NCI-H69 (cell line): ENCODE data around the gene EXOC2.

Source experiments
- DNase-seq: peaks from one replicate; lab custom pipeline; 2025; lab: John Stamatoyannopoulos, UW

Gene EXOC2

DNA sequence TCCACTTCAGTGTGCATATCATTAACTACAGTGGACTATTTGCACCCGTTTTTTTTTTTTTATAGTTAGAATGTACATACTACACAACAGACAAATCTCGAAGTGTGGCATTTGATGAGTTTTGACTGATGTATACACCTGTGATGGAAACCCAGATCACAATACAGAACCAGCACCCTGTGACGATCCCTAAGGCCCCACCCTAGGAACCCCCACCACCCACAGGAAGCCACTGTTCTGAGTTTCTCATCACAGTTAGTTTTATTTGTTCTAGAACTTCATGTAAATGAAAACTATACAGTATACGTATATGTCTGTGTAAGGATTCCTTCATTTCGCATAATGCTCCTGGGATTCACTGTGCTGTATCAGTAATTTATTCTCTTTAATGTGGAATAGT lies 198.5 kb downstream of the EXOC2 start:
- no peak for DNase-seq

DNA sequence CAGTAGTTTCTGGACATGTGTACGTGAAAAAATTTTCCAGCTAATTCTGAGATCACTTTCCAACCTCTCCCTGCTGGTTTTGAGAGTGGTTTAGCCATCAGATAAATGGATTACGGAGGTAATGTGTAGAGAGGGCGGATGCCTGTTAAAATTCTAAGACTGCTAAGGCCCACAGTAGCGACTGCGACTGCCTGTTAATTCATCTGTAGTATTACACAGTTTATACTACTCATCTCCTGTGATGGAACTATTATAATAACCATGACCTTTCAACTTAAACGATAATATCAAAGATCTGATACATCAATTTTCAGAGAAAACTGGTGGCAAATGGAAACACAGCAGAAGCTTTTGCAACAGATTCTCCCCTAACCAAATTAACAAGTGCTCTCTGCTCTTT lies 199.1 kb downstream of the EXOC2 start:
- no peak for DNase-seq

DNA sequence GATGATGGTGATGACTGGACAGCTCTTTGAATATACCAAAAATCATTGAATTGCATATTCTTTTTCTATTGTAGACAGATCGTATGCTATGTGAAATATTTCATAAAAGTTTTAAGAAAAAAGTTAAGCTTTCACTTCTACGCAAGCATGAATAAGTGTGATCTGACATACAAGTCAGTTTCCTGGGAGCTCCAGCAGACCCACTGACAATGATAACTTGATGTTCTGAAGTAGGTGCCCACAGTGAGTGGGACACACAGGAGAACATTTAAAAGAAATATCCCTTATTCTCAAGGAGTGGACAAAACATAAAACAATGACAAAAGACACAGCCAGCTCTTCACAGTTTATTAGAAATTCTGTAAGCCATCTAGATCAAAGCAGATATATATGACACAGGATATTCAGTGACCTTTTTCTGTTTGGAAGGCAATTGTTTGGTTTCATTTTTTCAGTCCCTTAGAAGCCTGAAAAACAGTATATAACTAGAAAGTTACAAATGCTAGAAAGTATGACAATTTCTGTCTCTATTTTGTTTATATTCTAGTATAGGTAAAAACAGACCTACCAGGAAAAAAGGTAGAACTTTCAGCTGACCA lies 200.0 kb downstream of the EXOC2 start:
- DNase-seq = no peak

DNA sequence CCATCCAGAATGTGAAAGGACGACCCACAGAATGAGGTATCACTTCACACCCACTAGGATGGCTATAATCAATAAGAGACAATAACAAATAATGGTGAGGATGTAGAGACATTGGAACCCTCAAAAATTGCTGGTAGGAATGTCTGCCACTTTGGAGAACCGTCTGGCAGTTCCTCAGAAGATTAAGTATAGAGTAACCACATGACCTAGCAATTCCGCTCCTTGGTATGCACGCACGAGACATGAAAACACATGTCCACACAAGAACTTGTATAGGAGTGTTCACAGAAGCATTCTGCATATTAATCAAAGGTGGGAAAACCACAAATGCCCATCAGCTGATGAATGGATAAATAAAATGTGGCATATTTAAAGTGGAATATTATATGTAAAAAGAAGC lies 200.8 kb downstream of the EXOC2 start:
- no peak for DNase-seq

DNA sequence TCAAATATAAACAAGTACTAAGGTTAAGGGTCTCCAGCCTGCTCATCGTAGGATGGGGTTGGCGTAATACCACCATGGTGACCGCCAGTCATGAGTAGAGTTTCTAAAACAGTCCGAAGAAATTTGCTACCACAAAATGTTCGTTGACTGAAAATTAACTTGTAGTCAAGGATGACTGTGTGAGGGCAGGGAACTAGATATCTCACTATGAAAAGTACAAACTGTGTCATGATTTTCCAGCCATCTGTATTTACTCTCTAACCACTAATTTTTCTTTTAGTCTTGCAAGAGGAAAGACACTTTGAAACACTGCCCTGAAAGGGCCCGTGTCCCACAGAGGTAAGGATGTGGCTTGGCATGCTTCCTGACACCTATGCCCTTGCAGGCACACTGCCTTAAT lies 201.7 kb downstream of the EXOC2 start:
- no peak for DNase-seq

DNA sequence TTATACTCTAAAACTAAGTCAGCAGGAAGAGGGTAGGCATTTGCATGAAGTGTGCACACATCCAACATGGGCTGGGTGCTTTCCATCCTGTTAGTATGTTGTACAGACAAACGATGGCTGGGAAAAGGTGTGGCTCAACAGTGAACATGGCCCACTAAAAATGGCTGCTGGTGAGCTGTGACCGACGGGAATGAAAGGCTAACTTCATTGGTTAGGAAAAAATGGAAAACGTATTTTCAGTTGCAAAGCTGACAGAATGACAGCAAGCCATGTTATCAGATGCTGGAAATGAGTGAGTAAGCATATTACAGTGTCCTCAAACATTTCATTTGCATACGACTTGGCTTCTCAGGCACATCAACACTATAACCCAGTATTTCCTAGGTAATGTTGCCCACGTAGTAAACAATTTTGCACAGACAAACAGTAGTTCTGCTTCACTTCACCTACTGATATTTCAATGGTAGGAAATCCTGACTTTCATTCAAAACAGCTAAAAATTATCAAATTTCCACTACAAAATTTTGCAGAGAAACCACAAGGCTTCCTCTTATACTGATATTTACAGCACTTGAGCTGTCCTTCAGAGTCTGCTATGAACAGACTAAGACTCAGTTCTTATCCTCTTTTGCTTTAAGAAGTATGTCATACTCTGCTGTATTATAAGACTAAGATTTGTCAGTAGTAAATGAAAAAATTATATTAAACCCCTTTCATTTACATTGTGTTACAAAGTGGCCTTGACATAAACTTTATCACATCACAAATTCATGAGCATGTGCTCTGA lies 202.5 kb downstream of the EXOC2 start:
- DNase-seq = no peak

DNA sequence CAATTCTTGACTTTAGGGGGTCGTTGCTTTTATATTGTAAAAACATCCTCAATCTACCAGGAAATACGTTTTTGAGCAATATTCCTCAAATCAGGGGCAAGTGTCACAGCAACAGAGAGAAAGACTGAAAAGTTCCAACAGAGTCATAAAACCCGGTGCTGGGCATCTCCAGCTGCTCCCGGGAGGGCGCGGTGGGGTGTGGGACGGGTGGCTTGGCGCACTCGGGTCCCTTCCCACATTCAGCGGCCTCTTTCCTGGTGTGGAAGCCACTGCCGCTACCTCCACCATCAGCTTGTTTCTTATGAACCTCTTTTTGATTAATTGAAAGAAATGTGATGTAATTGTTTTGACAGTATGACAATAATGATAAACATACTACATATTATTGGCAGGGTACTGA lies 203.2 kb downstream of the EXOC2 start:
- DNase-seq = no peak

DNA sequence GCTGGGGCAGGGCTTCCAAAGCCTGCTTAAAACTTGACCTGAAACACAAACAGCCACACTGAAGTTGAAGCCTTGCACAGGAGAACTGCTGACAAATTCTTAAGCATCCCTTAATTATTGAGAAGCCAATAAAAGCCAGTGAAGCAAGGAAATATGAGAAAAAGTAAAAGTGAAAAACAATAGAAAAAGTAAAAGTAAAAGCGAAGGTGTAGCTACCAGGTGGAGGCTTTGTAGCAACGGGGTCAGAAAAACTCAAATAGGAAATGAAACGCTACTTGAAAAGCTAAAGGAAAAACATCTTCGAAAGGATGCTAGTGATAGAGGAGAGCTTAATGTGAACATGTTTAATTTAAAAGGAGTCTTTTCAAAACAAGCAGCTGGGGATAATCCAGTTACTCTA lies 203.9 kb downstream of the EXOC2 start:
- no peak for DNase-seq

DNA sequence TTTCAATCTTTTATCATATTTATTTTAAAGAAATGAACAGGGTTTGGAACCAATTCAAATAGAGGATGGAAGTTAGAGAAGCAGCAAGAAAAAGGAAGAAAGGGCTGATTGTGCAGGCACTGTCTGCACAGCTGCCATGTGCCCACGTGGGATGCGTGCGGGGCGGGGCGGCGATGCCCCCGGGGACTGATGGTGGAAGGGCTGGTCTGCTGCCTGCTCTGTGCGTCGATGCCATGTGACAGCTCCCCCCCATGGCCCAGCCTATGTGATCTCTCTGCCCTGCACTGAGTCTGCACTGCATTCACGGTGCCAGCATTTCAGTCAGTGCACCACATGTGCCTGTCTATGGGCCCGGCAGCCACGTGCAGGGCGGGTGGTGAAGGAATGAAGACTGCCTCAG lies 205.0 kb downstream of the EXOC2 start:
- no peak for DNase-seq

DNA sequence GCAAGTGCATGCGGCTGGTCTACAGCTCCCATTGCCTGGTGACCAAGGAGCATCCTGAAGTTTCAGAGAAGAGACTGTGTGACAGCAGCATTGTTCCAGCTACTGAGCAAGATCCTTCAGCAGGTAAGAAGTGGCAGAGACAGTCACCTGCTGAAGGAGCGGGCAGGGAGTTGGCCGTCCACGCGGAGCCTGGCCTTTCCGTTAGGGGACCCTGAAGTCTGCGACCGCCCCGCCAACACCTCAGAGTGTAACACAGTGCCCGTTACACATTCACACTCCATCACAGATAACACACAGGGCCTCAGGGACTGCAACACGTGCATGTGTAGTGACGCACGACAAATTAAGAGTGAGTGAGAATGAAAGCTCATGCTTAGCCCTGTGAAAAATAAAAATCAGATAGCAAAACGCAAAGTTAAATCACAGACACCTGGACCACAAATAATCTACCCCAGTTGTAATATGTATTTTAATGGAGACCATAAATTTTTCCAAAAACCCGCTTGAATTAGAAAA lies 207.2 kb downstream of the EXOC2 start:
- no peak for DNase-seq

DNA sequence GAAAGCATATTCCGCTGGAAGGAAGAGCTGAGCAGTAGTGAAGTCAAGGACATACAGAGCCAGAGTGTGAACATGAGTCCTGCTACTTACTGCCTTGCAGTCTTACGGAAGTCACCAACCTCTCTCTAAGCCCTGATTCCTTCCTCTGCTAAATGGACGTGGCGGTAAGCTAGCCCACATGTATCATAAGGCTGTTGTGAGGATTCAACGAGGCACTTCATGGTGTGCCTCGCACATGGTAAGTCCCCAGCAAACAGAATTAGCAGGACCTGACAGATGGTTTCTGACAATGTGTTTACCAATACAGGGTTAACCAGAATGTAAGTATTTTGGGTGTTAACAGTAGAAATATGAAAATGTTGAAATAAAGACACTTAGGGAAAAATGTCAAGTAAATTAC lies 208.2 kb downstream of the EXOC2 start:
- no peak for DNase-seq

DNA sequence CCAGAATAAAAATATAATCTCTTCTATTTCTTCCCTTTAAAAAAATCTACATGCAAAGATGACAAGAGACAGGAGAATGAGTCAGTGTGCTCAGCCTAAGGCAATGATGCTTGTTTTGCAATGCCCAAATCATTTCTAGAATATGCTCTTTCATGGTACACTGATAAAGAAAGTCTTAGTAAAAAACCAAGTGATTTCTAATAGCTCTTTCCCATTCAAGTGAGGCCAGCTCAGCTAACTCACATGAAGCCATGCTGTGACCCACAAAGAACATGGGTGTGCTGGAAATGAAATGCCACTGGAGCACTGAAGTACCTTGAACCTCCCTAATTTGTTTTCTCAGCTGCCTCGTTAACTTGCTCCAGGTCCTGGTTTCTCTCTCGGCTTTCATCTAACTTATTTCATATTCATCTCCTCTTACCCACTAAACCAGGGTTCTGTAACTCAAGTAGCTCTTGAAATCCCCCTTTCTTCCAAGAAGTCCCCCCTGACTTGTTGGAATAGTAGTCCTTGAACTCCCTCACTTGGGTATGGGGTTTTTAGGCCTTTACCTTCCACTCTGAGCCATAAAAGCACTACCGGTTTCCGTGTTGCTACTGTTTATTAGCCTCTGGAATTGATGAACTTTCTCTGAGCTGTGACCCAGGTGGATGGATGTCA lies 208.7 kb downstream of the EXOC2 start:
- no peak for DNase-seq

DNA sequence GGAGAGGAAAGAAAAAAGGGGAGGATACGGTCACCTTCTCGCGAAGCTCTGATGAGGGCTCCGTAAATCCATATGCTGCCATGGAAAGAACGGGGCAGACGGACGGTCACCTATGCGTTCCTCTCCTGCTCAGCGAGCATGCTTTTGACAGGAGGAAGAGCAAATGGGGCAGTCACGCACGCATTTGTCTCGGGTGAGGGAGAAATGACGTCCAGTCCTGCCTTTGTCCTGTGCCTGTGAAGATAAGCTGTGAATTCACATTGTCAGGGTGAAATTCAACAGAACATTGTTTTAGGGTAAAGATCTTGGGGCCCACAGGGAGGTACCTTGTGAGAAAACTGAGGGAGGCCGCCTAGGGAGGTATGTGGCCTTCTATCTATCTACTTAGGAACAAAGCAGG lies 217.6 kb downstream of the EXOC2 start:
- peak; percentile 31 for DNase-seq

DNA sequence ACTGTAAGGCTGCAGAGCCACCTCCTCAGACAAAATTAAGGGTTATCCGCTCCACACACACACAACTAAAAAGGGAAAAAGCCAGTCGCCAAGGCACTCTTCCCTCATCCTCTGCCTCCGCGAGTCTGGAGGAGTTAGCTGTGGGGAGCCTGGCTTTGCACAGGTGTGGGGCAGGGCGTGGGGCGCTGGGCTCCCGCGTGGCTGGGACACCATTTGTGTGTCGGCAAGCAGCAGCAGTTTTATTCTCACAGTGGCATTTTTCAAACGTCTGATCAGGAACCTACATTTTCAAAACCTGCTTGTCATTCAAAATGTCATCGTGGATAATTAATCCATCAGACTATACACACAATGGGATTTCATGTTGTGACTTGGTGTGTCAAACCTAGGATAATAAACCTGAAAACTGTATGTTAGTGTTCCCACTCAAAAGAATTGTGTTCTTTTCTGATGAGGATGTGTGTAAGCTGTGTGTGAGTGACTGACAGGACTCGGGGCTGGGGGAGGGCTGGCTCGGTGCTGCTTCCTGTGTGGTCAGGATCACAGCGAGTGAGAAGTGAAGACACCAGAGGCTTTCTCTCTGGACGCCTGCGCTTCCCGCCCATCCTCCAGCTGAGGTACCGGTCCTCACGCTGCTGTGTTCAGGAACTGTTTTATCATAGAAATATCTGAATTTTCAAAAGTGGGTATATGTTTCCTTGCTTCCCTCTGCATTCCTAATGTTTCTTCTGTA lies 218.3 kb downstream of the EXOC2 start:
- DNase-seq = peak; percentile 68

DNA sequence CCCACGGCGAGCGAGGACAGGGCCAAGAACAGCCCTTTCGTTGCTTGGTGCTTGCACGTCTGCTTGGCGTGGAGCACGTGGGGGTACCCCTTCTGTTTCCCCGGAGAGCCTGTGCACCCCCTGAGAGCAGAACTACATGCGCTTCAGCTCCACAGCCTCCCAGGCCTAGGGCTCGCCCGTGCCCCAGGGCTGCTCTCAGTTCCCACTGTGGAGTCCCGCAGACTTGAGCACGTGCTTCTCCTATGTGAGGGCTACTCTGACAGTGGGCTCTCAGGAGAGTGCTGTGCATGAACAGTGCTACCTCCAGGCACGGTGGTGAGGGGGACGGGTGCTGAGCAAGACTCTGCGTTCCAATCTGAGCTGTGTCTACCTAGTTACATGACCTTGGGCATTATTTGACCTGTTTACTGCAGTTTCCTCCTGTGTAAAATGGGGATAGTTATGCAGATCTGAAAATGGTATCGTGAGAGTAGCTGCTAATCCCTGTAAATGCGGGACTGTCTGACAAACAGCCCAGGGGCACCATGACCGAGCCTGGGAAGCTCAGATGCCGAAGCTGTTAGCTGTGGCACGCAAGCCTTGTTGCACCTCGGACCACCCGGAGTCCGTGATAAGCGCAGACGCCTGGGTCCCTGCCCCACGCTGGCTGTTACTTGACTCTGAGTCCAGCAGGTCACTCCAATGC lies 219.0 kb downstream of the EXOC2 start:
- DNase-seq = no peak

DNA sequence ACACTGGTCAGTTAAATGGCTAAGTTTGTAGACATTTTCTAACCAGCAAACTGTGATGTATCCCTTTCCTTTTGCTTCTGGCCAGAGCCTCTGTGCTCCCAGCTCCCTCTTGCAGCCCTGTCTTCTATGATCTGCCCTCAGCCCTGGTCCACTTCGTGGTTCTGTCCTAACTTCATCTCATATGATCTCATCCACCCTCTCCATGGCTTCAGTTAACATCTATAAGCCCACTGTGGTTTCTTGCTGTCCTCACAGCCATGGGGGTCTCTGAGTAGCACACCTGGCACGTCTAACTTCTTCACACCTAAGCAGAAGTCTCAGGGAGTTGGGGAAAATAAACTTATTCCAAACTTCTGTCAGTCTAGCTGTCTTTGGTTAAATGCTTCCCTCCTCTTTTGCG lies 219.6 kb downstream of the EXOC2 start:
- DNase-seq = no peak

DNA sequence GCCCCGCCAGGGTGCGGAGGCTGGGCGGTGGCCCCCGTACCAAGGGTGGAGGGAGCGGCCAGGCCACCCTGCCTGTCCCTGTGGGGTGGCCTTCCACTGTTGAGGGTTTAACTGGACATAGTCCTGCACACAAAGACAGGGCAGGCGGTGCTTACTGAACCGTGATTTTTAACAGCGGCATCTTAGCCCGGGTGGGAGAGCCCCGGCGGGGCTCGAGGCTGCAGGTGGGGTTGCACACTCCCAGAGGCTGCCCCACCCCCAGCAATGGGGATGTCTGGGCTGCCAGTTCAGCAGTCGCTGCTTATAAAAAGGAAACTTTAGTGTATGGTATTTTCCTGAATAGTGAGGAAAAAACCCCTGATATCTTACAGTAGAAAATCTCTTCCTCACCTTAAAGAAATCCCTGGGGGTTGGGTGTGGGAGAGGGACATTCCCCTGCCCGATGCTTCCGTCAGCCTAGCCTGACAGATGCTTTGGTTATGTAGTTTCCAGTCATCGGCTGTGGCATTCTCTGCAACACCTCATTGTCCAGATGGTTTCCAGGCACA lies 222.0 kb downstream of the EXOC2 start:
- DNase-seq = no peak

DNA sequence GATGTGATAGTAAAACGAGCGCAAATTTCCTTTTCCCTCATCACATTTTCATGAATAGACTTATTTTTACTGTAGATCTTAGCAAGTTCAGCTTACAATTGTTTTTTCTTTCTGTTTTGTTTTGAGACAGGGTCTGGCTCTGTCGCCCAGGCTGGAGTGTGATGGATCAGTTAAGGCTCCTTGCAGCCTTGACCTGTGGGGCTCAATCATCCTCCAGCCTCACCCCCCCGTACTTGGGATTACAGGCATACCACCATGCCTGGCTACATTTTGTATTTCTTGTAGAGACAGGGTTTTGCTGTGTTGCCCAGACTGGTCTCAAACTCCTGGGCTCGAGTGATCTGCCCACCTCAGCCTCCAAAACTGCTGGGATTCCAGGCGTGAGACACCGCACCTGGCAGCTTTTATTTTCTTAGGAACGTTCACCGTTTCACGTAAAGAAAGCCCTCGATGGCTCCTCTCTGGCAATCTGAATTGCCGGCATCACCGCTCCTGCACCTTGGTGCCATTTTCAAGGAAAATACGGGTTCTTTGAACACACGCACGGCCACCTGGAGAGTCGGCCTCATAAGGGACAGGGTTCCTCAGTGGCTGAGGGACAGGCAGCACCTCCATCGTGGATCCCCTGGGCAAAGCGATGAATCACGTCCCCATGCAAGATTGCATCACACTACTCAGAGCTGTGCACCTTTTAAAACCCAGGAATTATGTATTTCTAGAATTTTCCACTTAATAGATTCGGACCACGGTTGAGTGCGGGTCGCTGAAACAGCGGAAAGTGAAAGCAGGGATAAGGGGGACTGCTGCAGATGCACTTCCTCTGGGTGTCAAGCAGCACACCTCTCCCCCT lies 222.7 kb downstream of the EXOC2 start:
- DNase-seq = no peak

DNA sequence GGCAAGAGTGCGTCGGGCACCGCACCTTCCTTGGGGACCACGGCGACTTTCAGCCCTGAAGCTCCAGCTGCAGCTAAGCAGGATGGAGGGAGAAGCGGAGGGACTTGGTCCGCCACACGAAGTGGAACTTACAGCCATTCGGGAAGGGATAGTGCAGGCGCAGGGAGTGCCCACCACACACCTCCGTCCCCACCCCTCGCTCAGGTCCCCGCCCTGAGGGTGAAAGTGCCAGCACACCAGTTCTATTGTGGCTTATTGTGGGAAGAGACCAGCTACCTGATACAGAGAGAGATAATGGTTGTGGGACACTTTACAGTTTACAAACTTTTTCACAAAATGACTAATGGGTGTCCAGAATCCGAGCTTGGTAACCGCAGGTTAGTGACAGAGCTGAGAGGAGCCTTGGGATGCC lies 225.3 kb downstream of the EXOC2 start:
- no peak for DNase-seq

DNA sequence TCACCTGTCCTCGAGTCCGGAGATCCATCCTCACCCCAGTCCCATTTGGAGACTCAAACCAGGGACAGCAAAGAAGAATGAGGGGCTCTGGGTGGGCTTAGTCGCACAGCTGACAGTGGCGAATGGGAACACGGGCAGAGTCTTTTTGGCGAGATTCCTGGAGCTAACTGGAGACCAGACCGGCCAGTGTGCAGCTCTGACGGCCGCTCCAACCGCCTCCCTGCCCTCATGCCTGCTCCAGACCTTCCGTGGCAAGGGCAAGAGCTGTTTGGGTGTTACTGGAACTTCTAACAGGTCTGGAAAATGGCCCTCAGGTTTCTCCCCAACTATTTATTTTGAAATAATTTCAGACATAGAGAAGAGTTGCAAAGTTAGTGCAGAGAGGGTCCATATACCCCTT lies 225.8 kb downstream of the EXOC2 start:
- DNase-seq = no peak

DNA sequence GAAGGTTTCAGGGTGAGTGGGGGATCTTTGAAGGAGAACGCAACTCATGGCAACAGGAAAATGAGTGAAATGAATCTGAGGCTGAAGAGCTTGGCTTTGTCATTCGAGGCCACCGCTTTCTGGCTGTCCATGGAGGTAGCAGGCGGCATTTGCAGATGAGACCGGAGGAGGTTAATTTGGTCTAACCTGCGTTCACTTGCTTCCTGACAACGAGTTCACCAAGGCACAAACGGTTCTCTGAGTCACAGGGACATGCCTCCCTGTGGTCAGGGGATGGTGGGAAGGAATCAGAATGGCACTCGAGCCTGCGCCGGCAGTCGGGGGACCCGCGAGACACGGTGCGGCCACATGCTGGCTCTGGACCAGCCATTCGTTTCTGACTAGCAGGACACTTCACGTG lies 226.4 kb downstream of the EXOC2 start:
- no peak for DNase-seq
